Skeletal muscle tissue (tissue), 4 donors: Measurements from ENCODE around the gene AFF3. TPM values are rescaled to one million over a fixed set of nuclear protein-coding genes. Genes with fewer than 3 reads are reported as not detected.

ENCODE experiments used
- H3K27ac ChIP-seq: one replicate; pipeline ENCODE4 v1.7.0; 2013; ENCODE audit warnings: mild to moderate bottlenecking, low read depth, low read length, inconsistent platforms
- H3K27me3 ChIP-seq, 3 donors: one replicate each; pipeline ENCODE4 v1.7.0; 2013; ENCODE audit warnings: low read length in 3 of 3; ENCODE audit not compliant: control insufficient read depth in 3 of 3, insufficient read depth in 3 of 3
- H3K36me3 ChIP-seq, 3 donors: one replicate each; pipeline ENCODE4 v1.7.0; 2013; ENCODE audit warnings: low read length in 3 of 3; ENCODE audit not compliant: control insufficient read depth in 3 of 3, insufficient read depth in 3 of 3
- H3K4me1 ChIP-seq, 3 donors: one replicate each; pipeline ENCODE4 v1.7.0; 2013; ENCODE audit warnings: low read length in 3 of 3, mild to moderate bottlenecking in 3 of 3; ENCODE audit not compliant: control insufficient read depth in 3 of 3, insufficient read depth in 3 of 3
- H3K4me3 ChIP-seq, 3 donors: one replicate each; pipeline ENCODE4 v1.7.0; 2013; ENCODE audit warnings: low read length in 3 of 3
- H3K9ac ChIP-seq, 3 donors: one replicate each; pipeline ENCODE4 v1.7.0; 2013; ENCODE audit warnings: low read length in 3 of 3, mild to moderate bottlenecking in 3 of 3, moderate library complexity in 2 of 3, low read depth in 1 of 3
- H3K9me3 ChIP-seq, 3 donors: one replicate each; pipeline ENCODE4 v1.7.0; 2013; ENCODE audit warnings: low read length in 3 of 3; ENCODE audit not compliant: control insufficient read depth in 3 of 3
- total RNA-seq: library from RNA; depleted of rRNA; stranded (reverse); fragments of >200 nt; gene quantifications from one replicate; pipeline ENCODE4 v1.2.3, GENCODE V29; 2014
- donor health status: Osteomylitis.

AFF3 gene
- total RNA-seq, 1 donor from 2014 or later: 8.4 TPM

DNA sequence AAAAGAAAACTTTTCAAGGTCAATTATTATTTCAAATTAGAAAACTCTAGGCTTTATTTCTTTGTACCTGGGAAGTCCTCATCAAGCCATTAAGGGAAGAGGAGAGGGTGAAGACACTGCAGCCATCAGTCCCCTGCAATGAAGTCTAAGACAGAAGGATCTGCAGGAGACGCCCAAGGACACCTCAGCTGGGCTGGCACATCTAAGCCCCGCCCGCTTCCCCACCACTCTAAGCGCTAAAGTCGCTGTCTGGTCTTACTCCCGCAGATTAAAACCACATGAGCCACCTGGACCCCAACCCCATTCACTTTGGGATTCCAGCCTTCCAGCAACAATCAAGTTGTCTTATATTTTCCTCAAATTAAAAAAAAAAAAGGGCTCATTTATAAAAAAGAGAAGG lies 104.4 kb downstream of the AFF3 start:
- Histone ChIP-seq H3K9me3 (no peaks in the 10 kb centered on the region), H3K27me3 (peaks cover 0 to under 1% (median 0%) of the 10 kb centered on the region in 3 donors), H3K36me3 (no peaks in the 10 kb centered on the region), H3K4me1 (no peaks in the 10 kb centered on the region), H3K9ac (no peak overlapping the region), H3K27ac (no peak overlapping the region), H3K4me3 (no peak overlapping the region)

DNA sequence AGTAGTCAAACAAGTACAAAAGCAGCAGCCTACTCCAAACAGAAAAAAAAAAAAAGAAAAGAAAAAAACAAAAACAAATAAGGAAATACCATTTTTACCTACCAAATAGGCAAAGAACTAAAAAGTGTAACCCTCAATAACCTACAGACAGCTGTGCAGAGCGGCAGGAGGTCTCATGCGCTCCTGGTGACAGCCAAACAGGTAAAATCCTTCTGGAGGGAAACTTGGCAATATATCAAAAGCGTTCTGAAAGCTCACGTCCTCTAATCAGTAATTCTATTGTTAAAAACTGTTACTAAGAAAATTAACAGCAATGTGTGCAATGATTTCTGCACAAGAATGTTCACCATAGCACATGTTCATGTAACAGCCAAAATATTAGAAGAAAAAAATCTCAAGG lies 105.6 kb downstream of the AFF3 start:
- H3K9ac ChIP-seq: no peak overlapping the region
- H3K9me3 ChIP-seq: no peaks in the 10 kb centered on the region
- no peaks in the 10 kb centered on the region for H3K27me3 ChIP-seq

DNA sequence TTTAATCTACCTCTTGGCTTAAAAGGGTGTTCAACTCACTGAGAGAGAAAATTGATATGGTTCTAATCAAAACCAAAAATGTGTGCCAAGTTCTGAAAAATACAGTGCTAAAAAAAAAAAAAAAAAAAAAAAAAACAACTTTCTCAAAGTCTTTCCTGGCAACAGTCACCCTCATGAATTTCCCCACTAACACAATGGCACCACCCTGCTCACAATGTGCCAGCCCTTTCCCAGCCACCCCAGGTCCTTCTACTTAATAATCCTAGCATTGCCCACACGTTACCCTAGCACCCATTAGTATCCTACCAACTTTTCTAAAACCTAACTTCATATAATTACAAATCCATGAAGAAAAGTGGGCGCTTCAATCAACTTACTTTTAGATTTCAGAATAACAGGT lies 106.4 kb downstream of the AFF3 start:
- Histone ChIP-seq H3K36me3 (no peaks in the 10 kb centered on the region), H3K4me1 (no peaks in the 10 kb centered on the region), H3K9me3 (no peaks in the 10 kb centered on the region), H3K27me3 (no peaks in the 10 kb centered on the region), H3K27ac (no peak overlapping the region), H3K4me3 (no peak overlapping the region), H3K9ac (no peak overlapping the region)

More for the DNA sequence above, 105.6 kb downstream of the AFF3 start:
- H3K27ac ChIP-seq: no peak overlapping the region
- no peaks in the 10 kb centered on the region for H3K4me1 ChIP-seq
- no peaks in the 10 kb centered on the region for H3K36me3 ChIP-seq
- no peak overlapping the region for H3K4me3 ChIP-seq

DNA sequence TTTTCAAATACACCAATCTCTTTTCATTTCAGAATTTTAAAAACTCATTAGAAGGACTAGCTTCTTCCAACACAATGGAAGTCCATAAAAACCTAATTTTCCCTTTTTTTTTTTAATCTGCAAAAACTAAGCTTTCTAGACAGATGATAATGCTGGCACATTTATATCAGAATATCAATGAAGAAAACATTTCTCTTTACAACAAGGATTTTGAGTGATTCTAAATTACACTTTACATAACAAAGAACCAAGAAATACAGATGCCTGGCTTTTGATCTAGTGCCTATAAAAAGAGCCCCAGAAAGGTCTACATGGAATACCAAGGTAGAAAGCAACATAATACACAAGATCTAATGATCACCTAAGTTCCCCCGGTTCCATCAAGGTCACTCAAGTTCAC lies 108.0 kb downstream of the AFF3 start:
- H3K27me3 ChIP-seq: no peaks in the 10 kb centered on the region
- H3K27ac ChIP-seq: no peak overlapping the region
- H3K36me3 ChIP-seq: no peaks in the 10 kb centered on the region
- no peak overlapping the region for H3K4me3 ChIP-seq
- no peaks in the 10 kb centered on the region for H3K4me1 ChIP-seq
- H3K9me3 ChIP-seq: no peaks in the 10 kb centered on the region
- H3K9ac ChIP-seq: no peak overlapping the region

DNA sequence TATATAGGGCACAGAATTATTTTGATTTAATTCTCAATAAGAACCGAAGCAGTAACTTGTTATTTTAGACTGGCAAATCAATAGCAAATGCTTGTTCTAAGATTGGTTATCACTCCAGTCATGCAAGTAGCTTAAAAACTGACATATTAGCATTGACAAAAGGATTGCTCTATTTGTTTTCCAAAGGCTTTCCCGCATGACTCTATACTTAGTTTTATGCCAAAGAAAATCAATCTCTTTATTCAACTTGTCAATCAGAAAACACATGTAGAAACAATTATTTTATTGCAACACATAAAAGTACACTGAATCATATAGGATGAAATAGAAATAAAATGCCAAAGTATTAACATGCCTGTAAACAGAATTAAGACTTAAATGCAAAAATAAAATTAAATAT lies 108.4 kb downstream of the AFF3 start:
- Histone ChIP-seq H3K4me3 (no peak overlapping the region), H3K4me1 (no peaks in the 10 kb centered on the region), H3K27ac (no peak overlapping the region), H3K9ac (no peak overlapping the region), H3K36me3 (no peaks in the 10 kb centered on the region), H3K9me3 (no peaks in the 10 kb centered on the region), H3K27me3 (no peaks in the 10 kb centered on the region)

DNA sequence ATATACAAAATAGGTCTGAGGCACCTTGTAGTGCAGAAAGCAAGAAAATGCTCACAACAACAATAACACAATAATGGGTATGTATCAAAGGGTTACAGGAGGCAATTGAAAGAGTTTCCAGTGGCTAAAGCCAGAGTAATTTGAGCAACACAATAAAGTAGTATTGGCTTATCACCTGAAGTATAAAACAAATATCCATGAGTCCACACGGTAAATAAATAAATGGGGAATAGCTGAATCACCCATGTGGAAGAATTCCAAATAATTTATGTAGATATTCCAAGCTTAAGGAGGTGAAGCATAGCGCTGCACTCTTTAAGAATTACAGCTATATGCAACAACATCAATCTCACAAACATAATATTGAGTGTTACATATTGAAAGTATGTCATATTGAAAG lies 110.8 kb downstream of the AFF3 start:
- H3K27me3 ChIP-seq: no peaks in the 10 kb centered on the region
- no peaks in the 10 kb centered on the region for H3K36me3 ChIP-seq
- H3K4me1 ChIP-seq: no peaks in the 10 kb centered on the region
- no peaks in the 10 kb centered on the region for H3K9me3 ChIP-seq
- H3K4me3 ChIP-seq: no peak overlapping the region
- no peak overlapping the region for H3K9ac ChIP-seq
- no peak overlapping the region for H3K27ac ChIP-seq

DNA sequence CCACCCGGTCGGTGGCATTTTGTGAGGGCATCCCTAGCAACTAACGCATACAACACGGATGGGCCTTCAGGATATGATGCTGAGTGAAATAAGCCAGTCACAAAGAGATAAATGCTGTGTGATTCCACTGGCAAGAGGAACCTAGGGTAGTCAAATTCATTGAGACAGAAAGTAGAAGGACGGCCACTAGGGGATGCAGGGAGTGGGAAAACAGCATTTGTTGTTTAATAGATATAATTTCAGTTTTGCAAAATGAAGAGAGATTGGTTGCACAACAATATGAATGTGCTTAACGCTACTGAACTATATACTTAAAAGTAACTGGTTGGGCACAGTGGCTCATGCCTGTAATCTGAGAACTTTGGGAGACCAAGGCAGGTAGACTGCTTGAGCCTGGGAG lies 112.9 kb downstream of the AFF3 start:
- Histone ChIP-seq H3K9ac (no peak overlapping the region), H3K4me3 (no peak overlapping the region), H3K36me3 (no peaks in the 10 kb centered on the region), H3K9me3 (no peaks in the 10 kb centered on the region), H3K27ac (no peak overlapping the region), H3K4me1 (no peaks in the 10 kb centered on the region), H3K27me3 (no peaks in the 10 kb centered on the region)

DNA sequence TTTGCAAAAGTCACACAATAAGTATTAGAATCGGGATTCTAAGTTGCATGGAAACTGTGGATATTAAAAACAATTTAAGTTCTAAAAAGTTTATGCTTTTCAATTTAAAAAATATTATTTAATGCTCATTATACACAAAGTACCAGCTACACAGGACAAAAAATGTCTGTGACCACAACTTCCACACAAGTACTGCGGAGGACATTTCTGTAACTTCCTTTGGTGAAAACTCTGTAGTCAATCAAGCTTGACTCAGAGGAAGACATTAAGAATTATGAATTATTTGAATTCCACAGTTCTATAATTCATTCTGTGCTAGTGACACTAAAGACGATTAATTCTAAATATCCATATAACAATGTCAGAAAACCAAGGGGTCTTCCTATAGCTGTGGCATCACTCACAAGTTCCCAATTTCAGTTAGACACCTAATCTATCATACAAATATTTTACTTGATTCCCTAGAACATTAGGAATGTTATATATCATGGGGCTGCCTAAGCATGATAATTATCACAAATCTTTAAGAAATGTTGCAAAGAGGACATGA lies 120.5 kb downstream of the AFF3 start:
- H3K36me3 ChIP-seq: no peaks in the 10 kb centered on the region
- H3K27me3 ChIP-seq: no peaks in the 10 kb centered on the region
- no peak overlapping the region for H3K27ac ChIP-seq
- no peaks in the 10 kb centered on the region for H3K4me1 ChIP-seq
- H3K9ac ChIP-seq: no peak overlapping the region
- no peaks in the 10 kb centered on the region for H3K9me3 ChIP-seq
- H3K4me3 ChIP-seq: no peak overlapping the region

DNA sequence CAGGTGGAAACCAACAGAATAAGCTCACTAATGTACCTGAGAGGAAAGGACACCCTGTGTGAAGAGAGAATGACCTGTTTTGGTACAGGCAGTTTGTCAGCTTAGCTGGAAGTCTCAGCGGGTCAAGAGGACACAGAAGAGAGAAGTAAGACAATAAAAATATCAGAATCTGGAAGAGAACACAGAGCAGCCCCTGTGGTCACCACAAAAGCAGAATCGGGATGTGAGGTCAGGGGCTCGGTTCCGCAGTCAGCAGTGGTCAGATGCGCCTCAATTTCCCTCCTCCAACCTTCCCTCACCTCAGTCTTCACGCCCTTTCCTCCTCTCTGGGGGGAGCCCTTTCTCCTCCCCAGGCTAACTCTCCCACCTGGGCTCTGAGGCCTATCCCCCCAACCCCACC lies 122.9 kb downstream of the AFF3 start:
- Histone ChIP-seq H3K9ac (no peak overlapping the region), H3K36me3 (no peaks in the 10 kb centered on the region), H3K4me3 (no peak overlapping the region), H3K4me1 (no peaks in the 10 kb centered on the region), H3K9me3 (no peaks in the 10 kb centered on the region), H3K27me3 (no peaks in the 10 kb centered on the region), H3K27ac (no peak overlapping the region)

DNA sequence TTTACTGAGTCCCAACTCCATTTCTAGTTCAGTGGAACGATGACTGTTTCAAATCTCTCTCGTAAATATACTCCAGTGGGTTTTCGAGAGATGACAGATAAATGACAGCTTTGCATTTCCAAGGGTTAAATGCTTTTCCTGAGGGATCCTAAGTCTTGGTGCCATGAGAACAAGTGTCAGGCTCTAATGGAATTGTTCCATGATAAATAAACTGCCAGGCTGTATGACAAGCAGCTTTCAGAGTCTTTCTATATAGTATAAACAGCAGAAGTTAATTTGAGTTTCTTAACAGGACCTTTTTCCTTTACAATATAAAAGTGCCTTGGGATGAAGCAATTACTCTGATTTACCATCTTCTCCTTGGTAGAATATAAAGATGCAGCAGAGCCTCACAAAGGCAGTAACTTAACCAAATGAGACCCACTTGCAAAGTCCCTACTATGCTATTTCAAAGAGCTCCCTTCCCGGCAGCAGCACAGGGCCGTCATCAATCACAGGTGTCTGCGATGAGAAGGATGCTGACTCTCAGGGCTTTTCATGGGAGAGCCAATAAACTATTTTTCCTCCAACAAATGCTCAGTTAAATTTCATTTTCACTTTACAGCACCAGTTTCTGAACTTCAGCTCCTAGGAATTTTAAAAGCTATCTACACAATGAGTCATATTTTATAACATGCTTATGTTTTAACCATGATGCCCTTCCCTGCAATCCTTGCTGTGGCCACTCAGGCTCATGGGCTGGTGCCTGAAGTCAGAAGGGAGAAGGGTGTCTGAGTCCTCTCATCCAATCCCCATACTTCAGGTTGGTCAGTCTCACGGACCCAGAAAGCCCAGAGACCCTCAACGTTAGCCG lies 123.8 kb downstream of the AFF3 start:
- Histone ChIP-seq H3K27ac (no peak overlapping the region), H3K27me3 (no peaks in the 10 kb centered on the region), H3K9ac (no peak overlapping the region), H3K4me3 (no peak overlapping the region), H3K4me1 (no peaks in the 10 kb centered on the region), H3K9me3 (no peaks in the 10 kb centered on the region), H3K36me3 (no peaks in the 10 kb centered on the region)
